Hepatocyte (in vitro differentiated cells): ENCODE measurements around the gene IRX2. TPM values are rescaled to one million over a fixed set of nuclear protein-coding genes. Genes with fewer than 3 reads are reported as not detected.

ENCODE experiments used
- DNase-seq: peaks from one replicate; pipeline ENCODE4 v3.0.0-alpha.2; 2016; ENCODE audit warnings: low spot score
- H2AFZ ChIP-seq: fragments of 200-600 bp; sonication (generic); 2 replicates; pipeline ENCODE4 v1.6.0; 2016; ENCODE audit warnings: antibody characterized with exemption, mild to moderate bottlenecking
- H3K27ac ChIP-seq: fragments of 200-600 bp; sonication (generic); 2 replicates; pipeline ENCODE4 v1.5.1; 2016; ENCODE audit warnings: mild to moderate bottlenecking
- H3K27me3 ChIP-seq: fragments of 200-600 bp; sonication (generic); 2 replicates; pipeline ENCODE4 v1.6.1; 2016
- H3K36me3 ChIP-seq: fragments of 200-600 bp; sonication (generic); replicated peaks from 2 replicates; pipeline ENCODE4 v1.5.1; 2016; ENCODE audit warnings: low read depth; ENCODE audit not compliant: insufficient read depth
- H3K4me1 ChIP-seq: fragments of 200-600 bp; sonication (generic); 2 replicates; pipeline ENCODE4 v1.5.1; 2016; ENCODE audit warnings: mild to moderate bottlenecking, moderate library complexity; ENCODE audit not compliant: insufficient read depth
- H3K4me2 ChIP-seq: fragments of 200-600 bp; sonication (generic); 2 replicates; pipeline ENCODE4 v1.6.0; 2016
- H3K4me3 ChIP-seq: fragments of 200-600 bp; sonication (generic); 2 replicates; pipeline ENCODE4 v1.5.1; 2016; ENCODE audit warnings: mild to moderate bottlenecking
- H3K79me2 ChIP-seq: fragments of 200-600 bp; sonication (generic); 2 replicates; pipeline ENCODE4 v1.6.0; 2017; ENCODE audit warnings: mild to moderate bottlenecking
- H3K9me2 ChIP-seq: fragments of 200-600 bp; sonication (generic); replicated peaks from 2 replicates; pipeline ENCODE4 v1.6.0; 2017; ENCODE audit warnings: mild to moderate bottlenecking; ENCODE audit not compliant: insufficient read depth
- H3K9me3 ChIP-seq: fragments of 200-600 bp; sonication (generic); 2 replicates; pipeline ENCODE4 v1.5.1; 2016; ENCODE audit warnings: low read depth, mild to moderate bottlenecking
- H4K20me1 ChIP-seq: fragments of 200-600 bp; sonication (generic); 2 replicates; pipeline ENCODE4 v1.6.0; 2016; ENCODE audit warnings: mild to moderate bottlenecking; ENCODE audit not compliant: insufficient read depth, poor library complexity, severe bottlenecking
- CTCF ChIP-seq: fragments of 200-600 bp; sonication (generic); IDR thresholded peaks from 2 replicates; pipeline ENCODE4 v1.5.1; 2016; ENCODE audit warnings: antibody characterized with exemption, mild to moderate bottlenecking; ENCODE audit not compliant: poor library complexity
- EZH2 ChIP-seq: fragments of 200-600 bp; sonication (generic); IDR thresholded peaks from 2 replicates; pipeline ENCODE4 v1.6.1; 2016; ENCODE audit warnings: antibody characterized with exemption, mild to moderate bottlenecking, borderline replicate concordance
- EZH2phosphoT487 ChIP-seq: fragments of 200-600 bp; sonication (generic); IDR thresholded peaks from one replicate; pipeline ENCODE4 v1.6.1; 2018; ENCODE audit warnings: antibody characterized with exemption, mild to moderate bottlenecking, low read depth, moderate library complexity; ENCODE audit not compliant: unreplicated experiment, severe bottlenecking
- WGBS: methylation state at CpG from one replicate; pipeline ENCODE4 v1.1.6; 2016; ENCODE audit warnings: low lambda C conversion rate; ENCODE audit errors: missing lambda C conversion rate; 5-methylcytosine and 5-hydroxymethylcytosine counted together
- polyA plus RNA-seq: library from polyadenylated mRNA; unstranded; fragments of >200 nt; fragmentation: Nextera tagmentation; extraction: Ambion mirVana; gene quantifications from 2 replicates; pipeline ENCODE4 v1.2.1, GENCODE V29; 2016
- total RNA-seq: library from RNA; depleted of rRNA; stranded (reverse); fragments of >200 nt; gene quantifications from 2 replicates; pipeline ENCODE4 v1.2.3, GENCODE V29; 2014

Gene IRX2
- total and polyA plus RNA-seq, 2 experiments from 2014 or later: 6.0 to 7.8 TPM

- 85% methylated on average over 12 of the region's 12 CpGs for WGBS
- DNase-seq: no peak
Measured at GRCh38 chr5:2762744-2763532, 11.5 kb upstream of the IRX2 start.

GRCh38 chr5:2761921-2762488 lies 10.5 kb upstream of the IRX2 start:
- Histone ChIP-seq H3K27me3 (peaks cover 26% of the 10 kb centered on the region), H3K36me3 (no peaks in the 10 kb centered on the region)

More at GRCh38 chr5:2762744-2763532, 11.5 kb upstream of the IRX2 start:
- no peaks in the 10 kb centered on the region for H4K20me1 ChIP-seq
- H3K79me2 ChIP-seq: no peaks in the 10 kb centered on the region
- H3K27me3 ChIP-seq: peaks cover 16% of the 10 kb centered on the region
- H2AFZ ChIP-seq: no peak overlapping the region
- no peak overlapping the region for H3K4me3 ChIP-seq
- TF ChIP-seq EZH2phosphoT487 (no peak), EZH2 (no peak), CTCF (no peak)
- no peaks in the 10 kb centered on the region for H3K9me2 ChIP-seq
- no peak overlapping the region for H3K4me2 ChIP-seq
- H3K36me3 ChIP-seq: no peaks in the 10 kb centered on the region
- H3K9me3 ChIP-seq: no peaks in the 10 kb centered on the region
- no peaks in the 10 kb centered on the region for H3K4me1 ChIP-seq
- H3K27ac ChIP-seq: no peak overlapping the region

GRCh38 chr5:2759696-2760461 lies 8.4 kb upstream of the IRX2 start:
- no peak overlapping the region for H3K4me2 ChIP-seq
- H3K79me2 ChIP-seq: no peaks in the 10 kb centered on the region
- 85% methylated on average over 11 of the region's 11 CpGs for WGBS
- H3K36me3 ChIP-seq: no peaks in the 10 kb centered on the region
- TF ChIP-seq CTCF: no peak
- TF ChIP-seq EZH2: no peak
- no peak for TF ChIP-seq EZH2phosphoT487
- no peak overlapping the region for H3K27ac ChIP-seq
- no peaks in the 10 kb centered on the region for H4K20me1 ChIP-seq
- no peak overlapping the region for H2AFZ ChIP-seq
- H3K4me3 ChIP-seq: no peak overlapping the region
- no peaks in the 10 kb centered on the region for H3K9me3 ChIP-seq
- peaks cover 46% of the 10 kb centered on the region for H3K27me3 ChIP-seq
- peaks cover 11% of the 10 kb centered on the region for H3K4me1 ChIP-seq
- no peaks in the 10 kb centered on the region for H3K9me2 ChIP-seq
- DNase-seq: no peak

More at GRCh38 chr5:2761921-2762488, 10.5 kb upstream of the IRX2 start:
- WGBS: 38% methylated on average over 4 of the region's 4 CpGs
- Histone ChIP-seq H4K20me1 (no peaks in the 10 kb centered on the region), H3K4me2 (no peak overlapping the region), H3K4me3 (no peak overlapping the region), H3K27ac (no peak overlapping the region), H3K9me3 (no peaks in the 10 kb centered on the region), H3K9me2 (no peaks in the 10 kb centered on the region), H3K4me1 (no peaks in the 10 kb centered on the region), H2AFZ (no peak overlapping the region), H3K79me2 (no peaks in the 10 kb centered on the region)
- no peak for DNase-seq
- TF ChIP-seq EZH2 (no peak), EZH2phosphoT487 (no peak), CTCF (no peak)
